GM23338 (cell line): ENCODE data around the gene CDH4. TPM values are rescaled to one million over a fixed set of nuclear protein-coding genes. Genes with fewer than 3 reads are reported as not detected.

ENCODE experiments used
- ATAC-seq: fragments of 200-7000 bp; cut with Tn5 transposase; 3 replicates; pipeline ENCODE4 v1.9.1; 2020
- DNase-seq: peaks from one replicate; pipeline ENCODE4 v3.0.0-alpha.2; 2015; ENCODE audit warnings: low spot score
- H2AFZ ChIP-seq: fragments of 200-600 bp; sonication (generic); 2 replicates; pipeline ENCODE4 v1.8.0; 2016; ENCODE audit warnings: antibody characterized with exemption, mild to moderate bottlenecking, moderate library complexity
- H3F3A ChIP-seq: fragments of 200-600 bp; sonication (generic); replicated peaks from 2 replicates; pipeline ENCODE4 v1.8.0; 2017; ENCODE audit warnings: antibody characterized with exemption, mixed run types, low read depth
- H3K27ac ChIP-seq: fragments of 200-600 bp; sonication (generic); 2 replicates; pipeline ENCODE4 v1.6.1; 2016; ENCODE audit warnings: low read depth
- H3K27me3 ChIP-seq: fragments of 200-600 bp; sonication (generic); 2 replicates; pipeline ENCODE4 v1.8.0; 2016; ENCODE audit warnings: mild to moderate bottlenecking, mixed run types, moderate library complexity; ENCODE audit not compliant: insufficient read depth
- H3K36me3 ChIP-seq: fragments of 200-600 bp; sonication (generic); 2 replicates; pipeline ENCODE4 v1.8.0; 2016; ENCODE audit warnings: mild to moderate bottlenecking; ENCODE audit not compliant: insufficient read depth
- H3K4me1 ChIP-seq: fragments of 200-600 bp; sonication (generic); 2 replicates; pipeline ENCODE4 v1.8.0; 2016; ENCODE audit warnings: mild to moderate bottlenecking, moderate library complexity; ENCODE audit not compliant: insufficient read depth
- H3K4me2 ChIP-seq: fragments of 200-600 bp; sonication (generic); 2 replicates; pipeline ENCODE4 v1.7.1; 2017; ENCODE audit warnings: mixed run types
- H3K4me3 ChIP-seq: fragments of 200-600 bp; sonication (generic); 2 replicates; pipeline ENCODE4 v1.6.1; 2016; ENCODE audit warnings: mixed run types
- H3K79me2 ChIP-seq: fragments of 200-600 bp; sonication (generic); replicated peaks from 2 replicates; pipeline ENCODE4 v1.8.0; 2017; ENCODE audit warnings: mild to moderate bottlenecking; ENCODE audit not compliant: insufficient read depth
- H3K9me2 ChIP-seq: fragments of 200-600 bp; sonication (generic); 2 replicates; pipeline ENCODE4 v1.8.0; 2017; ENCODE audit not compliant: insufficient read depth
- H4K20me1 ChIP-seq: fragments of 200-600 bp; sonication (generic); replicated peaks from 2 replicates; pipeline ENCODE4 v1.8.0; 2017; ENCODE audit warnings: mild to moderate bottlenecking; ENCODE audit not compliant: insufficient read depth
- H3K27ac Mint-ChIP-seq: 2 replicates; pipeline ENCODE4 v1.8.0; 2020; ENCODE audit warnings: inconsistent platforms, mild to moderate bottlenecking, moderate library complexity, mixed read lengths
- H3K27me3 Mint-ChIP-seq: 3 replicates; pipeline ENCODE4 v1.8.0; 2022; ENCODE audit warnings: low read depth, mild to moderate bottlenecking, moderate library complexity, mixed read lengths, inconsistent platforms; ENCODE audit not compliant: insufficient read depth, poor library complexity
- H3K36me3 Mint-ChIP-seq: 3 replicates; pipeline ENCODE4 v1.8.0; 2021; ENCODE audit warnings: low read depth, mild to moderate bottlenecking, inconsistent platforms, moderate library complexity, mixed read lengths
- H3K4me1 Mint-ChIP-seq: 3 replicates; pipeline ENCODE4 v1.8.0; 2020; ENCODE audit warnings: mild to moderate bottlenecking, inconsistent platforms, mixed read lengths
- H3K4me3 Mint-ChIP-seq: 3 replicates; pipeline ENCODE4 v1.8.0; 2021; ENCODE audit warnings: moderate library complexity, mild to moderate bottlenecking, inconsistent platforms, mixed read lengths
- H3K9me3 Mint-ChIP-seq: 3 replicates; pipeline ENCODE4 v1.8.0; 2020; ENCODE audit warnings: moderate library complexity, mild to moderate bottlenecking, inconsistent platforms, mixed read lengths
- CREB1 ChIP-seq: fragments of 250-450 bp; sonication (Bioruptor Pico); IDR thresholded peaks from 2 replicates; pipeline ENCODE4 v1.5.0; 2020; ENCODE audit warnings: low read depth, mild to moderate bottlenecking, moderate library complexity
- CTCF ChIP-seq, 2 experiments: fragments of 200-600 bp in 1 of 2; sonication (generic) in 1 of 2; conservative IDR thresholded peaks; 2 replicates each; pipeline versions ENCODE4 v1.5.1 to v1.6.1; 2016 to 2017; ENCODE audit warnings: antibody characterized with exemption in 2 of 2, low read depth in 2 of 2, mild to moderate bottlenecking in 2 of 2, moderate library complexity in 1 of 2
- ETS1 ChIP-seq: IDR thresholded peaks from 2 replicates; pipeline ENCODE4 v1.6.1; 2016; ENCODE audit warnings: antibody characterized with exemption
- EZH2phosphoT487 ChIP-seq: fragments of 200-600 bp; sonication (generic); IDR thresholded peaks from one replicate; pipeline ENCODE4 v1.8.1; 2018; ENCODE audit warnings: antibody characterized with exemption; ENCODE audit not compliant: unreplicated experiment
- JUNB ChIP-seq: IDR thresholded peaks from one replicate; pipeline ENCODE4 v1.6.1; 2016; ENCODE audit warnings: antibody characterized with exemption; ENCODE audit not compliant: unreplicated experiment
- NANOG ChIP-seq: IDR thresholded peaks from 2 replicates; pipeline ENCODE4 v1.6.1; 2016; ENCODE audit warnings: antibody characterized with exemption, borderline replicate concordance
- POLR2AphosphoS5 ChIP-seq: IDR thresholded peaks from 2 replicates; pipeline ENCODE4 v1.6.1; 2016; ENCODE audit warnings: antibody characterized with exemption, low read depth
- STAT1 ChIP-seq: IDR thresholded peaks from one replicate; pipeline ENCODE4 v1.6.1; 2016; ENCODE audit warnings: antibody characterized with exemption; ENCODE audit not compliant: unreplicated experiment
- ZNF114 ChIP-seq: fragments of 250-450 bp; sonication (Bioruptor Pico); IDR thresholded peaks from 2 replicates; pipeline ENCODE4 v1.5.0; 2020; ENCODE audit warnings: mild to moderate bottlenecking, moderate library complexity
- ZNF331 ChIP-seq: fragments of 250-450 bp; sonication (Bioruptor Pico); IDR thresholded peaks from 2 replicates; pipeline ENCODE4 v1.5.0; 2020; ENCODE audit warnings: low read depth, mild to moderate bottlenecking, moderate library complexity
- polyA plus RNA-seq: library from polyadenylated mRNA; unstranded; fragments of >200 nt; fragmentation: Nextera tagmentation; extraction: Ambion mirVana; gene quantifications from 2 replicates; pipeline ENCODE4 v1.2.1, GENCODE V29; 2016
- total RNA-seq: library from RNA; depleted of rRNA; stranded (reverse); fragments of >200 nt; shearing (Covaris generic); gene quantifications from 2 replicates; pipeline ENCODE4 v1.2.3, GENCODE V29; 2014
- TF ChIP-seq, protein P1 (sequence below): IDR thresholded peaks from one replicate; pipeline ENCODE4 v1.6.1; 2018; ENCODE audit warnings: antibody characterized with exemption; ENCODE audit not compliant: unreplicated experiment
- TF ChIP-seq, protein P2 (sequence below): fragments of 250-450 bp; sonication (Bioruptor Pico); IDR thresholded peaks from 2 replicates; pipeline ENCODE4 v1.5.0; 2020; ENCODE audit warnings: mild to moderate bottlenecking, moderate library complexity

CDH4 gene
- total and polyA plus RNA-seq, 2 experiments from 2014 or later = 1.2 to 4.2 TPM

DNA sequence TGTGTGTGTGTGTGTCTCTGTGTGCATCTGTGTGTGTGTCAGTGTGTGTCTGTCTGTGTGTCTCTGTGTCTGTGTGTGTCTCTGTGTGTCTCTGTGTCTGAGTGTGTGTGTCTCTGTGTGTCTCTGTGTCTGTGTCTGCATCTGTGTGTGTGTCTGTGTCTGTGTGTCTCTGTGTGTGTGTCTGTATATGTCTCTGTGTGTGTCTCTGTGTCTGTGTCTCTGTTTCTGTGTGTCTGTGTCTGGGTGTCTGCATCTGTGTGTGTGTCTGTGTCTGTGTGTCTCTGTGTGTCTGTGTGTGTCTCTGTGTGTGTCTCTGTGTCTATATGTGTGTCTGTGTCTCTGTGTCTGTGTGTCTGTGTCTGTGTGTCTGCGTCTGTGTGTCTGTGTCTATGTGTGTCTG is 605.8 kb downstream of the CDH4 start (continued):
- TF ChIP-seq, protein P1, sequence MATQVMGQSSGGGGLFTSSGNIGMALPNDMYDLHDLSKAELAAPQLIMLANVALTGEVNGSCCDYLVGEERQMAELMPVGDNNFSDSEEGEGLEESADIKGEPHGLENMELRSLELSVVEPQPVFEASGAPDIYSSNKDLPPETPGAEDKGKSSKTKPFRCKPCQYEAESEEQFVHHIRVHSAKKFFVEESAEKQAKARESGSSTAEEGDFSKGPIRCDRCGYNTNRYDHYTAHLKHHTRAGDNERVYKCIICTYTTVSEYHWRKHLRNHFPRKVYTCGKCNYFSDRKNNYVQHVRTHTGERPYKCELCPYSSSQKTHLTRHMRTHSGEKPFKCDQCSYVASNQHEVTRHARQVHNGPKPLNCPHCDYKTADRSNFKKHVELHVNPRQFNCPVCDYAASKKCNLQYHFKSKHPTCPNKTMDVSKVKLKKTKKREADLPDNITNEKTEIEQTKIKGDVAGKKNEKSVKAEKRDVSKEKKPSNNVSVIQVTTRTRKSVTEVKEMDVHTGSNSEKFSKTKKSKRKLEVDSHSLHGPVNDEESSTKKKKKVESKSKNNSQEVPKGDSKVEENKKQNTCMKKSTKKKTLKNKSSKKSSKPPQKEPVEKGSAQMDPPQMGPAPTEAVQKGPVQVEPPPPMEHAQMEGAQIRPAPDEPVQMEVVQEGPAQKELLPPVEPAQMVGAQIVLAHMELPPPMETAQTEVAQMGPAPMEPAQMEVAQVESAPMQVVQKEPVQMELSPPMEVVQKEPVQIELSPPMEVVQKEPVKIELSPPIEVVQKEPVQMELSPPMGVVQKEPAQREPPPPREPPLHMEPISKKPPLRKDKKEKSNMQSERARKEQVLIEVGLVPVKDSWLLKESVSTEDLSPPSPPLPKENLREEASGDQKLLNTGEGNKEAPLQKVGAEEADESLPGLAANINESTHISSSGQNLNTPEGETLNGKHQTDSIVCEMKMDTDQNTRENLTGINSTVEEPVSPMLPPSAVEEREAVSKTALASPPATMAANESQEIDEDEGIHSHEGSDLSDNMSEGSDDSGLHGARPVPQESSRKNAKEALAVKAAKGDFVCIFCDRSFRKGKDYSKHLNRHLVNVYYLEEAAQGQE = no peak
- TF ChIP-seq ZNF331 (CRISPR knock-in tag) (no peak), CREB1 (CRISPR knock-in tag) (no peak), STAT1 (no peak), POLR2AphosphoS5 (no peak), JUNB (no peak), CTCF (conservative IDR thresholded peaks at IDR 0.05; ENCODE audit: low read depth in 2 of 2) (no peak), EZH2phosphoT487 (no peak)

GRCh38 chr20:61859767-61860166 is 607.7 kb downstream of the CDH4 start:
- ATAC-seq = no peak
- Histone ChIP-seq H4K20me1 (no peaks in the 10 kb centered on the region), H3K27ac (no peak overlapping the region), H3K9me2 (no peaks in the 10 kb centered on the region), H3K4me3 (no peak overlapping the region), H3F3A (no peaks in the 10 kb centered on the region), H2AFZ (no peak overlapping the region), H3K79me2 (no peaks in the 10 kb centered on the region), H3K4me2 (no peak overlapping the region), H3K36me3 (no peaks in the 10 kb centered on the region), H3K27me3 (no peaks in the 10 kb centered on the region), H3K4me1 (no peaks in the 10 kb centered on the region)
- no peaks in the 10 kb centered on the region; the same call in 1 of the 3 replicates for H3K9me3 Mint-ChIP-seq
- no peak for DNase-seq
- H3K4me3 Mint-ChIP-seq = no peak overlapping the region
- H3K36me3 Mint-ChIP-seq = no peaks in the 10 kb centered on the region
- no peak overlapping the region for H3K27ac Mint-ChIP-seq
- H3K27me3 Mint-ChIP-seq = peaks cover 9% of the 10 kb centered on the region
- H3K4me1 Mint-ChIP-seq = no peaks in the 10 kb centered on the region
- TF ChIP-seq ZNF331 (CRISPR knock-in tag) (no peak), ZNF114 (CRISPR knock-in tag) (no peak), NANOG (no peak), ETS1 (no peak), EZH2phosphoT487 (no peak), JUNB (no peak)
- TF ChIP-seq, protein P2, sequence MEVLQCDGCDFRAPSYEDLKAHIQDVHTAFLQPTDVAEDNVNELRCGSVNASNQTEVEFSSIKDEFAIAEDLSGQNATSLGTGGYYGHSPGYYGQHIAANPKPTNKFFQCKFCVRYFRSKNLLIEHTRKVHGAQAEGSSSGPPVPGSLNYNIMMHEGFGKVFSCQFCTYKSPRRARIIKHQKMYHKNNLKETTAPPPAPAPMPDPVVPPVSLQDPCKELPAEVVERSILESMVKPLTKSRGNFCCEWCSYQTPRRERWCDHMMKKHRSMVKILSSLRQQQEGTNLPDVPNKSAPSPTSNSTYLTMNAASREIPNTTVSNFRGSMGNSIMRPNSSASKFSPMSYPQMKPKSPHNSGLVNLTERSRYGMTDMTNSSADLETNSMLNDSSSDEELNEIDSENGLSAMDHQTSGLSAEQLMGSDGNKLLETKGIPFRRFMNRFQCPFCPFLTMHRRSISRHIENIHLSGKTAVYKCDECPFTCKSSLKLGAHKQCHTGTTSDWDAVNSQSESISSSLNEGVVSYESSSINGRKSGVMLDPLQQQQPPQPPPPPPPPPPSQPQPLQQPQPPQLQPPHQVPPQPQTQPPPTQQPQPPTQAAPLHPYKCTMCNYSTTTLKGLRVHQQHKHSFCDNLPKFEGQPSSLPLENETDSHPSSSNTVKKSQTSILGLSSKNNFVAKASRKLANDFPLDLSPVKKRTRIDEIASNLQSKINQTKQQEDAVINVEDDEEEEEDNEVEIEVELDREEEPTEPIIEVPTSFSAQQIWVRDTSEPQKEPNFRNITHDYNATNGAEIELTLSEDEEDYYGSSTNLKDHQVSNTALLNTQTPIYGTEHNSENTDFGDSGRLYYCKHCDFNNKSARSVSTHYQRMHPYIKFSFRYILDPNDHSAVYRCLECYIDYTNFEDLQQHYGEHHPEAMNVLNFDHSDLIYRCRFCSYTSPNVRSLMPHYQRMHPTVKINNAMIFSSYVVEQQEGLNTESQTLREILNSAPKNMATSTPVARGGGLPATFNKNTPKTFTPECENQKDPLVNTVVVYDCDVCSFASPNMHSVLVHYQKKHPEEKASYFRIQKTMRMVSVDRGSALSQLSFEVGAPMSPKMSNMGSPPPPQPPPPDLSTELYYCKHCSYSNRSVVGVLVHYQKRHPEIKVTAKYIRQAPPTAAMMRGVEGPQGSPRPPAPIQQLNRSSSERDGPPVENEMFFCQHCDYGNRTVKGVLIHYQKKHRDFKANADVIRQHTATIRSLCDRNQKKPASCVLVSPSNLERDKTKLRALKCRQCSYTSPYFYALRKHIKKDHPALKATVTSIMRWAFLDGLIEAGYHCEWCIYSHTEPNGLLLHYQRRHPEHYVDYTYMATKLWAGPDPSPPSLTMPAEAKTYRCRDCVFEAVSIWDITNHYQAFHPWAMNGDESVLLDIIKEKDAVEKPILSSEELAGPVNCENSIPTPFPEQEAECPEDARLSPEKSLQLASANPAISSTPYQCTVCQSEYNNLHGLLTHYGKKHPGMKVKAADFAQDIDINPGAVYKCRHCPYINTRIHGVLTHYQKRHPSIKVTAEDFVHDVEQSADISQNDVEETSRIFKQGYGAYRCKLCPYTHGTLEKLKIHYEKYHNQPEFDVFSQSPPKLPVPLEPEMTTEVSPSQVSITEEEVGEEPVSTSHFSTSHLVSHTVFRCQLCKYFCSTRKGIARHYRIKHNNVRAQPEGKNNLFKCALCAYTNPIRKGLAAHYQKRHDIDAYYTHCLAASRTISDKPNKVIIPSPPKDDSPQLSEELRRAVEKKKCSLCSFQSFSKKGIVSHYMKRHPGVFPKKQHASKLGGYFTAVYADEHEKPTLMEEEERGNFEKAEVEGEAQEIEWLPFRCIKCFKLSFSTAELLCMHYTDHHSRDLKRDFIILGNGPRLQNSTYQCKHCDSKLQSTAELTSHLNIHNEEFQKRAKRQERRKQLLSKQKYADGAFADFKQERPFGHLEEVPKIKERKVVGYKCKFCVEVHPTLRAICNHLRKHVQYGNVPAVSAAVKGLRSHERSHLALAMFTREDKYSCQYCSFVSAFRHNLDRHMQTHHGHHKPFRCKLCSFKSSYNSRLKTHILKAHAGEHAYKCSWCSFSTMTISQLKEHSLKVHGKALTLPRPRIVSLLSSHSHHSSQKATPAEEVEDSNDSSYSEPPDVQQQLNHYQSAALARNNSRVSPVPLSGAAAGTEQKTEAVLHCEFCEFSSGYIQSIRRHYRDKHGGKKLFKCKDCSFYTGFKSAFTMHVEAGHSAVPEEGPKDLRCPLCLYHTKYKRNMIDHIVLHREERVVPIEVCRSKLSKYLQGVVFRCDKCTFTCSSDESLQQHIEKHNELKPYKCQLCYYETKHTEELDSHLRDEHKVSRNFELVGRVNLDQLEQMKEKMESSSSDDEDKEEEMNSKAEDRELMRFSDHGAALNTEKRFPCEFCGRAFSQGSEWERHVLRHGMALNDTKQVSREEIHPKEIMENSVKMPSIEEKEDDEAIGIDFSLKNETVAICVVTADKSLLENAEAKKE (CRISPR knock-in tag) = no peak
